ENCODE results near the gene SSR3. TPM values are rescaled to one million over a fixed set of nuclear protein-coding genes. Genes with fewer than 3 reads are reported as not detected.
"Not testable (repeated sequence)": the region's sequence is repeated elsewhere in the genome, so short reads cannot be mapped to it uniquely, and the experiment has no call there.

SSR3 gene
- total RNA-seq, 1 experiment from 2014 or later: 234 TPM

- no peak for DNase-seq (ENCODE audit: low read depth)
These were observed 21.1 kb upstream of the SSR3 start for GRCh38 chr3:156576051-156576450.

GRCh38 chr3:156575641-156576040, 20.7 kb upstream of the SSR3 start:
- DNase-seq (ENCODE audit: low read depth): no peak

- DNase-seq (ENCODE audit: low read depth): not testable (repeated sequence)
These were observed 15.0 kb upstream of the SSR3 start for GRCh38 chr3:156569881-156570280.

- not testable (repeated sequence) for DNase-seq (ENCODE audit: low read depth)
These were observed 14.1 kb upstream of the SSR3 start for GRCh38 chr3:156569016-156569415.

- no peak for DNase-seq (ENCODE audit: low read depth)
These were observed 9.2 kb upstream of the SSR3 start for GRCh38 chr3:156563900-156564682.

GRCh38 chr3:156562486-156562885, 7.6 kb upstream of the SSR3 start:
- not testable (repeated sequence) for DNase-seq (ENCODE audit: low read depth)

- no peak for DNase-seq (ENCODE audit: low read depth)
These were observed 6.6 kb upstream of the SSR3 start for GRCh38 chr3:156561533-156561932.

- DNase-seq (ENCODE audit: low read depth): no peak
These were observed 4.4 kb upstream of the SSR3 start for GRCh38 chr3:156559321-156559720.

- DNase-seq (ENCODE audit: low read depth): no peak
These were observed 3.5 kb upstream of the SSR3 start for GRCh38 chr3:156558389-156558788.

GRCh38 chr3:156554515-156554841, 439 bp downstream of the SSR3 start:
- no peak for DNase-seq (ENCODE audit: low read depth)

GRCh38 chr3:156553705-156554356, 1.1 kb downstream of the SSR3 start:
- DNase-seq (ENCODE audit: low read depth): peak; percentile 68

- DNase-seq (ENCODE audit: low read depth): no peak
These were observed 1.9 kb downstream of the SSR3 start for GRCh38 chr3:156552973-156553372.

- DNase-seq (ENCODE audit: low read depth): peak; percentile 77
These were observed 3.2 kb downstream of the SSR3 start for GRCh38 chr3:156551746-156552145.

GRCh38 chr3:156551261-156551660, 3.7 kb downstream of the SSR3 start:
- DNase-seq (ENCODE audit: low read depth): peak; percentile 60

GRCh38 chr3:156548902-156549301, 6.0 kb downstream of the SSR3 start:
- no peak for DNase-seq (ENCODE audit: low read depth)

- DNase-seq (ENCODE audit: low read depth): no peak
These were observed 6.8 kb downstream of the SSR3 start for GRCh38 chr3:156548041-156548687.

GRCh38 chr3:156547637-156548036, 7.3 kb downstream of the SSR3 start:
- no peak for DNase-seq (ENCODE audit: low read depth)

- no peak for DNase-seq (ENCODE audit: low read depth)
These were observed 11.8 kb downstream of the SSR3 start for GRCh38 chr3:156543043-156543555.

- DNase-seq (ENCODE audit: low read depth): no peak
These were observed 12.5 kb downstream of the SSR3 start for GRCh38 chr3:156542101-156543042.

GRCh38 chr3:156539802-156540201, 15.1 kb downstream of the SSR3 start:
- no peak for DNase-seq (ENCODE audit: low read depth)

GRCh38 chr3:156539051-156539450, 15.9 kb downstream of the SSR3 start:
- DNase-seq (ENCODE audit: low read depth): no peak
